ENCODE measurements around the gene EZR. TPM values are rescaled to one million over a fixed set of nuclear protein-coding genes. Genes with fewer than 3 reads are reported as not detected.

EZR gene
- total and polyA plus RNA-seq, 10 of the 15 experiments (the other 5 are each of a cell fraction or from before 2014, with no cell fraction given), result 79.1 to 282 (median 161) TPM

GRCh38 chr6:158784505-158784904 lies 34.7 kb downstream of the EZR start:
- no peak for TF ChIP-seq TCF12 (IDR thresholded peaks at IDR 0.05; ENCODE audit: low read depth, low read length)
- TF ChIP-seq KDM1A (IDR thresholded peaks at IDR 0.05; ENCODE audit: borderline replicate concordance), result no peak
- no peak for TF ChIP-seq NR2C2 (IDR thresholded peaks at IDR 0.05; ENCODE audit: borderline replicate concordance, control insufficient read depth, insufficient read length, low read depth)
- no peak for TF ChIP-seq IKZF1 (conservative IDR thresholded peaks at IDR 0.05)
- TF ChIP-seq STAT3 (IDR thresholded peaks at IDR 0.05; ENCODE audit: low read depth, low read length), result no peak
- TF ChIP-seq SIN3A (IDR thresholded peaks at IDR 0.05; ENCODE audit: low read depth, low read length), result no peak
- no peak for TF ChIP-seq RBBP5 (conservative IDR thresholded peaks at IDR 0.05)
- TF ChIP-seq NFXL1 (IDR thresholded peaks at IDR 0.05; ENCODE audit: borderline replicate concordance), result no peak
- no peak for TF ChIP-seq POLR2A (IDR thresholded peaks at IDR 0.05; ENCODE audit: low read depth, low read length)
- TF ChIP-seq SPI1 (IDR thresholded peaks at IDR 0.05; ENCODE audit: borderline replicate concordance, insufficient read depth, low read depth, low read length), result no peak
- TF ChIP-seq, protein P1, sequence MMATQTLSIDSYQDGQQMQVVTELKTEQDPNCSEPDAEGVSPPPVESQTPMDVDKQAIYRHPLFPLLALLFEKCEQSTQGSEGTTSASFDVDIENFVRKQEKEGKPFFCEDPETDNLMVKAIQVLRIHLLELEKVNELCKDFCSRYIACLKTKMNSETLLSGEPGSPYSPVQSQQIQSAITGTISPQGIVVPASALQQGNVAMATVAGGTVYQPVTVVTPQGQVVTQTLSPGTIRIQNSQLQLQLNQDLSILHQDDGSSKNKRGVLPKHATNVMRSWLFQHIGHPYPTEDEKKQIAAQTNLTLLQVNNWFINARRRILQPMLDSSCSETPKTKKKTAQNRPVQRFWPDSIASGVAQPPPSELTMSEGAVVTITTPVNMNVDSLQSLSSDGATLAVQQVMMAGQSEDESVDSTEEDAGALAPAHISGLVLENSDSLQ (IDR thresholded peaks at IDR 0.05), result no peak
- TF ChIP-seq ATF3 (IDR thresholded peaks at IDR 0.05; ENCODE audit: borderline replicate concordance, extremely low read depth, low read depth, low read length), result no peak
- TF ChIP-seq PBX3 (IDR thresholded peaks at IDR 0.05; ENCODE audit: insufficient replicate concordance, low read depth, low read length), result no peak
- Histone ChIP-seq H3K36me3 (ENCODE audit: control insufficient read depth in 2 of 2, insufficient read depth in 2 of 2, low read length in 1 of 2) (peaks cover 59 to 61% of the 10 kb centered on the region in 2 experiments), H3K4me3 (no peak overlapping the region), H3K27ac (ENCODE audit: control insufficient read depth, insufficient read depth) (no peak overlapping the region), H3K4me2 (ENCODE audit: control insufficient read depth, insufficient read depth) (no peak overlapping the region), H3K79me2 (ENCODE audit: control insufficient read depth, insufficient read depth, low read length) (peaks cover 6% of the 10 kb centered on the region), H2AFZ (ENCODE audit: control insufficient read depth, low read depth, low read length) (no peak overlapping the region), H3K9ac (ENCODE audit: control insufficient read depth, insufficient read depth, low read length) (no peak overlapping the region), H3K4me1 (ENCODE audit: control insufficient read depth, insufficient read depth, low read length) (peaks cover 4% of the 10 kb centered on the region; the same call in 1 of the 2 replicates), H4K20me1 (ENCODE audit: control insufficient read depth, insufficient read depth) (no peaks in the 10 kb centered on the region; the same call in 1 of the 2 replicates), H3K9me3 (replicated peaks; ENCODE audit: control insufficient read depth, insufficient read depth, low read length) (no peaks in the 10 kb centered on the region), H3K27me3 (replicated peaks in 1 of 2; ENCODE audit: control insufficient read depth in 2 of 2, insufficient read depth in 2 of 2, low read length in 1 of 2) (no peaks in the 10 kb centered on the region)
- ChIA-PET RAD21 (ENCODE audit: unreplicated experiment) (no interaction called here), CTCF (no interaction called here), POLR2A (no interaction called here), SMC1A (ENCODE audit: uncharacterized antibody, unreplicated experiment) (interaction anchor here (1.0 kb wide), 1 partner anchor 186 kb away, joined by 3 read pairs; no protein-coding TSS in a partner anchor)
- BruUV-seq (replicated peaks), result no TSS peak
- no peak for ATAC-seq
- FAIRE-seq, result no peak
- intact Hi-C loops (cut with micrococcal nuclease; ENCODE audit: unreplicated experiment) (no loop called here), in situ Hi-C loops (cut with MboI) (no loop called here)
- DNase-seq (ENCODE audit: low read depth, low spot score), result no peak
- WGBS (ENCODE audit: insufficient coverage, insufficient replicate concordance, low lambda C conversion rate, missing lambda C conversion rate), result 80% methylated on average over 6 of the region's 6 CpGs
